ENCODE measurements around the gene BOK. TPM values are rescaled to one million over a fixed set of nuclear protein-coding genes. Genes with fewer than 3 reads are reported as not detected.

The BOK gene
- total and polyA plus RNA-seq, 10 of the 15 experiments (the other 5 are each of a cell fraction or from before 2014, with no cell fraction given), result 0.04 to 0.15 (median 0.12) TPM; not detected in 7

GRCh38 chr2:241576293-241576654 lies 17.7 kb downstream of the BOK start (continued):
- TF ChIP-seq USF2 (IDR thresholded peaks at IDR 0.05; ENCODE audit: borderline replicate concordance, low read depth, low read length) (no peak), MXI1 (IDR thresholded peaks at IDR 0.05; ENCODE audit: low read depth, low read length) (no peak), RFX5 (IDR thresholded peaks at IDR 0.05; ENCODE audit: low read depth, low read length) (no peak), MTA2 (IDR thresholded peaks at IDR 0.05; ENCODE audit: low read depth) (no peak), CBX3 (IDR thresholded peaks at IDR 0.05; ENCODE audit: borderline replicate concordance, low read depth) (no peak), ZSCAN29 (IDR thresholded peaks at IDR 0.05) (no peak), NR2C1 (IDR thresholded peaks at IDR 0.05) (no peak), RUNX3 (IDR thresholded peaks at IDR 0.05; ENCODE audit: low read length) (no peak), ZNF384 (IDR thresholded peaks at IDR 0.05; ENCODE audit: borderline replicate concordance, low read depth, low read length) (no peak)
- TF ChIP-seq, protein P1, sequence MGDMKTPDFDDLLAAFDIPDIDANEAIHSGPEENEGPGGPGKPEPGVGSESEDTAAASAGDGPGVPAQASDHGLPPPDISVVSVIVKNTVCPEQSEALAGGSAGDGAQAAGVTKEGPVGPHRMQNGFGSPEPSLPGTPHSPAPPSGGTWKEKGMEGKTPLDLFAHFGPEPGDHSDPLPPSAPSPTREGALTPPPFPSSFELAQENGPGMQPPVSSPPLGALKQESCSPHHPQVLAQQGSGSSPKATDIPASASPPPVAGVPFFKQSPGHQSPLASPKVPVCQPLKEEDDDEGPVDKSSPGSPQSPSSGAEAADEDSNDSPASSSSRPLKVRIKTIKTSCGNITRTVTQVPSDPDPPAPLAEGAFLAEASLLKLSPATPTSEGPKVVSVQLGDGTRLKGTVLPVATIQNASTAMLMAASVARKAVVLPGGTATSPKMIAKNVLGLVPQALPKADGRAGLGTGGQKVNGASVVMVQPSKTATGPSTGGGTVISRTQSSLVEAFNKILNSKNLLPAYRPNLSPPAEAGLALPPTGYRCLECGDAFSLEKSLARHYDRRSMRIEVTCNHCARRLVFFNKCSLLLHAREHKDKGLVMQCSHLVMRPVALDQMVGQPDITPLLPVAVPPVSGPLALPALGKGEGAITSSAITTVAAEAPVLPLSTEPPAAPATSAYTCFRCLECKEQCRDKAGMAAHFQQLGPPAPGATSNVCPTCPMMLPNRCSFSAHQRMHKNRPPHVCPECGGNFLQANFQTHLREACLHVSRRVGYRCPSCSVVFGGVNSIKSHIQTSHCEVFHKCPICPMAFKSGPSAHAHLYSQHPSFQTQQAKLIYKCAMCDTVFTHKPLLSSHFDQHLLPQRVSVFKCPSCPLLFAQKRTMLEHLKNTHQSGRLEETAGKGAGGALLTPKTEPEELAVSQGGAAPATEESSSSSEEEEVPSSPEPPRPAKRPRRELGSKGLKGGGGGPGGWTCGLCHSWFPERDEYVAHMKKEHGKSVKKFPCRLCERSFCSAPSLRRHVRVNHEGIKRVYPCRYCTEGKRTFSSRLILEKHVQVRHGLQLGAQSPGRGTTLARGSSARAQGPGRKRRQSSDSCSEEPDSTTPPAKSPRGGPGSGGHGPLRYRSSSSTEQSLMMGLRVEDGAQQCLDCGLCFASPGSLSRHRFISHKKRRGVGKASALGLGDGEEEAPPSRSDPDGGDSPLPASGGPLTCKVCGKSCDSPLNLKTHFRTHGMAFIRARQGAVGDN (IDR thresholded peaks at IDR 0.05), result no peak

All from GM12878 (cell line).